Ovary (tissue), 3 donors: Measurements from ENCODE around the gene GPR162.

Source experiments
- POLR2A ChIP-seq: fragments of 450-650 bp; IDR thresholded peaks from one replicate; pipeline ENCODE4 v1.6.1; 2017; ENCODE audit warnings: antibody characterized with exemption, mild to moderate bottlenecking, moderate library complexity
- TF ChIP-seq, protein P1 (sequence below), 3 donors: fragments of 450-650 bp in 2 of 3; fragments of 200-600 bp in 1 of 3; IDR thresholded peaks; one replicate each; pipeline versions ENCODE4 v1.5.1 to v1.8.0; 2016 to 2022; ENCODE audit warnings: antibody characterized with exemption in 3 of 3, mild to moderate bottlenecking in 1 of 3
- donor health status: DM: no; HTN: no; CAD: no.

GRCh38 chr12:6866920-6867412, 45.3 kb downstream of the GPR162 start:
- TF ChIP-seq, protein P1, sequence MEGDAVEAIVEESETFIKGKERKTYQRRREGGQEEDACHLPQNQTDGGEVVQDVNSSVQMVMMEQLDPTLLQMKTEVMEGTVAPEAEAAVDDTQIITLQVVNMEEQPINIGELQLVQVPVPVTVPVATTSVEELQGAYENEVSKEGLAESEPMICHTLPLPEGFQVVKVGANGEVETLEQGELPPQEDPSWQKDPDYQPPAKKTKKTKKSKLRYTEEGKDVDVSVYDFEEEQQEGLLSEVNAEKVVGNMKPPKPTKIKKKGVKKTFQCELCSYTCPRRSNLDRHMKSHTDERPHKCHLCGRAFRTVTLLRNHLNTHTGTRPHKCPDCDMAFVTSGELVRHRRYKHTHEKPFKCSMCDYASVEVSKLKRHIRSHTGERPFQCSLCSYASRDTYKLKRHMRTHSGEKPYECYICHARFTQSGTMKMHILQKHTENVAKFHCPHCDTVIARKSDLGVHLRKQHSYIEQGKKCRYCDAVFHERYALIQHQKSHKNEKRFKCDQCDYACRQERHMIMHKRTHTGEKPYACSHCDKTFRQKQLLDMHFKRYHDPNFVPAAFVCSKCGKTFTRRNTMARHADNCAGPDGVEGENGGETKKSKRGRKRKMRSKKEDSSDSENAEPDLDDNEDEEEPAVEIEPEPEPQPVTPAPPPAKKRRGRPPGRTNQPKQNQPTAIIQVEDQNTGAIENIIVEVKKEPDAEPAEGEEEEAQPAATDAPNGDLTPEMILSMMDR (IDR thresholded peaks at IDR 0.05): no peak
- TF ChIP-seq POLR2A: no peak
